Peyer's patch (tissue), 4 donors: ENCODE results near the gene DTX2.

Experiments used
- POLR2A ChIP-seq, 2 donors: fragments of 450-650 bp; IDR thresholded peaks; one replicate each; pipeline ENCODE4 v1.5.1; 2017; ENCODE audit warnings: antibody characterized with exemption in 2 of 2, mild to moderate bottlenecking in 2 of 2, moderate library complexity in 2 of 2
- TF ChIP-seq, protein P1 (sequence below), 6 experiments: fragments of 450-650 bp in 4 of 6; fragments of 200-600 bp in 2 of 6; sonication (generic) in 1 of 6; IDR thresholded peaks; one replicate each; pipeline ENCODE4 v1.5.1; 2017 to 2019; ENCODE audit warnings: antibody characterized with exemption in 6 of 6, mild to moderate bottlenecking in 3 of 6, moderate library complexity in 1 of 6

DNA sequence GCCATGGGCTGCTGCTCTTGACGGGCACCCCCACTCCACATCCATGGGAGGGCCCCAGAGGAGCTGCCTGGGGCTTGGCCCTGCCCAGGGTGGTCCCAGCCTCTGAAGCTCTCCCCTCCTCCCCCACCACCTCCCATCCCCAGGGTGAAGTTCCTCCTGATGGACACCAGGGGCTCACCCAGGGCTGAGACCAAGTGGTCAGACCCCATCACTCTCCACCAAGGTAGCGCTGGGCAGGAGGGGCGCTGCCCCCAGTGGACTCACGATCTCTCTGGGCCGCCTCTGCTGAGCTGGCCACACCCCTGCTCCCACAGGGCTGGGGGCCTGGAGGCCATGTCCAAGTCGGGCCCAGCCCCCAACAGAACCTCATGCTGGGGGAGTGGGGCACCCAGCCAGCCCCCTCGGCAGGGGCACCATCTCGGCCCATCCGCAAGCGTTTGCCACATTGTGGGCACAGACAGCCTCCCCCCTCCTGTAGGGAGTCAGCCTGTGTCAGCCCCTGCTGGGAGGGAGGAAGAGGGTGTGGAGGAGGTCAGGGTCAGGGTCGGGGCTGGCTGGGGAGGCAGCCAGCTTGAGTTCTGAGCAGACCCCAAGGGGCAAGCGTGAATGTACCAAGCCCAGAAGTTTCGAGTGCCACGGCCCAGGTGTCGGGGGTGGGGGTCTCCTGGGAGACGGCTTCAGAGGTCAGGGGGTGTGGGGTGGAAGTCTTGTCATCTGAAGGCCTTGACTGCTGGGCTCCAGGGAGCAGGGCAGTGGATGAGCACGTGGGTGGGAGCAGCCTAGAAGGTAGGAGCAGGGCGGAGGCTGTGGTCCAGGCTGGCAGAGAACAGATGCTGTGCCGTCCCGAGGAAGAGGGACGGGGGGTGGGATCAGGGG, 51.7 kb downstream of the DTX2 start:
- TF ChIP-seq POLR2A (IDR thresholded peaks at IDR 0.05), result no peak
- TF ChIP-seq, protein P1, sequence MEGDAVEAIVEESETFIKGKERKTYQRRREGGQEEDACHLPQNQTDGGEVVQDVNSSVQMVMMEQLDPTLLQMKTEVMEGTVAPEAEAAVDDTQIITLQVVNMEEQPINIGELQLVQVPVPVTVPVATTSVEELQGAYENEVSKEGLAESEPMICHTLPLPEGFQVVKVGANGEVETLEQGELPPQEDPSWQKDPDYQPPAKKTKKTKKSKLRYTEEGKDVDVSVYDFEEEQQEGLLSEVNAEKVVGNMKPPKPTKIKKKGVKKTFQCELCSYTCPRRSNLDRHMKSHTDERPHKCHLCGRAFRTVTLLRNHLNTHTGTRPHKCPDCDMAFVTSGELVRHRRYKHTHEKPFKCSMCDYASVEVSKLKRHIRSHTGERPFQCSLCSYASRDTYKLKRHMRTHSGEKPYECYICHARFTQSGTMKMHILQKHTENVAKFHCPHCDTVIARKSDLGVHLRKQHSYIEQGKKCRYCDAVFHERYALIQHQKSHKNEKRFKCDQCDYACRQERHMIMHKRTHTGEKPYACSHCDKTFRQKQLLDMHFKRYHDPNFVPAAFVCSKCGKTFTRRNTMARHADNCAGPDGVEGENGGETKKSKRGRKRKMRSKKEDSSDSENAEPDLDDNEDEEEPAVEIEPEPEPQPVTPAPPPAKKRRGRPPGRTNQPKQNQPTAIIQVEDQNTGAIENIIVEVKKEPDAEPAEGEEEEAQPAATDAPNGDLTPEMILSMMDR (IDR thresholded peaks at IDR 0.05), result peak in 3 of 6 experiments; percentile 29 to 52 (median 37)
